Endodermal cell (in vitro differentiated cells): ENCODE measurements around the gene INSM2. TPM values are rescaled to one million over a fixed set of nuclear protein-coding genes. Genes with fewer than 3 reads are reported as not detected.

Experiments used
- DNase-seq: peaks from one replicate; pipeline ENCODE4 v3.0.0-alpha.2; 2017
- H3K27ac ChIP-seq: 2 replicates; pipeline ENCODE4 v1.5.1; 2013; ENCODE audit warnings: mild to moderate bottlenecking, low read depth, low read length, moderate library complexity
- H3K27me3 ChIP-seq: 2 replicates; pipeline ENCODE4 v1.6.1; 2013; ENCODE audit warnings: mild to moderate bottlenecking, low read length, moderate library complexity; ENCODE audit not compliant: insufficient read depth, control insufficient read depth, poor library complexity, severe bottlenecking
- H3K36me3 ChIP-seq: 2 replicates; pipeline ENCODE4 v1.7.0; 2013; ENCODE audit warnings: mild to moderate bottlenecking, low read length, moderate library complexity; ENCODE audit not compliant: control insufficient read depth, insufficient read depth
- H3K4me1 ChIP-seq: one replicate; pipeline ENCODE4 v1.7.0; 2013; ENCODE audit warnings: low read length; ENCODE audit not compliant: control insufficient read depth, insufficient read depth
- H3K4me3 ChIP-seq: 2 replicates; pipeline ENCODE4 v1.5.1; 2013; ENCODE audit warnings: mild to moderate bottlenecking, low read length, moderate library complexity
- H3K9ac ChIP-seq: 2 replicates; pipeline ENCODE4 v1.6.1; 2013; ENCODE audit warnings: mild to moderate bottlenecking, low read length, moderate library complexity; ENCODE audit not compliant: poor library complexity, severe bottlenecking; ENCODE audit errors: extremely low read depth
- H3K9me3 ChIP-seq: 2 replicates; pipeline ENCODE4 v1.6.1; 2013; ENCODE audit warnings: mild to moderate bottlenecking, low read length, moderate library complexity; ENCODE audit not compliant: control insufficient read depth
- H3K27ac Mint-ChIP-seq: 2 replicates; pipeline ENCODE4 v1.8.0; 2020; ENCODE audit warnings: mixed read lengths
- H3K27me3 Mint-ChIP-seq: 2 replicates; pipeline ENCODE4 v1.8.0; 2021; ENCODE audit warnings: mild to moderate bottlenecking, mixed read lengths; ENCODE audit not compliant: insufficient read depth
- H3K36me3 Mint-ChIP-seq: 2 replicates; pipeline ENCODE4 v1.8.0; 2020; ENCODE audit warnings: low read depth, mixed read lengths
- H3K4me1 Mint-ChIP-seq: 2 replicates; pipeline ENCODE4 v1.8.0; 2020; ENCODE audit warnings: mixed read lengths
- H3K4me3 Mint-ChIP-seq: 2 replicates; pipeline ENCODE4 v1.8.0; 2020; ENCODE audit warnings: mild to moderate bottlenecking, moderate library complexity, mixed read lengths
- H3K9me3 Mint-ChIP-seq: 2 replicates; pipeline ENCODE4 v1.8.0; 2020; ENCODE audit warnings: mild to moderate bottlenecking, mixed read lengths
- CTCF ChIP-seq: fragments of 200-600 bp; sonication (generic); conservative IDR thresholded peaks from 2 replicates; pipeline ENCODE4 v1.5.0; 2021; ENCODE audit warnings: antibody characterized with exemption, mild to moderate bottlenecking
- WGBS, 2 experiments: methylation state at CpG; one replicate each; pipeline versions ENCODE4 v1.1.5 to v1.1.7; 2013; ENCODE audit warnings: missing lambda C conversion rate in 2 of 2, mixed read lengths in 1 of 2; ENCODE audit not compliant: insufficient coverage in 1 of 2, insufficient read length in 1 of 2; 5-methylcytosine and 5-hydroxymethylcytosine counted together
- total RNA-seq, 2 donors: library from RNA; stranded (reverse); fragmentation: NEBNext Ultra II Directional in 1 of 2; extraction: Animal tissue kit (Norgen Biotek cat#: 25700) in 1 of 2; gene quantifications; 2 replicates in 1 of 2; 3 replicates in 1 of 2; pipeline ENCODE4 v1.2.1, GENCODE V29; 2021

INSM2 gene
- total RNA-seq, 2 donors from 2014 or later, result 0.15 to 0.18 TPM

GRCh38 chr14:35525695-35526094 lies 8.3 kb upstream of the INSM2 start:
- Histone ChIP-seq H3K4me1 (no peaks in the 10 kb centered on the region), H3K27ac (no peak overlapping the region), H3K27me3 (peaks cover 24% of the 10 kb centered on the region), H3K4me3 (no peak overlapping the region), H3K36me3 (no peaks in the 10 kb centered on the region), H3K9ac (no peak overlapping the region), H3K9me3 (no peaks in the 10 kb centered on the region)
- WGBS, 2 experiments, result 94 to 100% methylated on average over 1 to 3 of the region's 3 CpGs
- Mint-ChIP-seq H3K36me3 (no peaks in the 10 kb centered on the region), H3K27ac (no peak overlapping the region), H3K9me3 (peaks cover 6% of the 10 kb centered on the region), H3K4me3 (no peak overlapping the region), H3K4me1 (peaks cover 5% of the 10 kb centered on the region), H3K27me3 (peaks cover 33% of the 10 kb centered on the region)
- no peak for TF ChIP-seq CTCF
- no peak for DNase-seq

GRCh38 chr14:35526962-35527361 lies 7.0 kb upstream of the INSM2 start:
- Mint-ChIP-seq H3K9me3 (peaks cover 6% of the 10 kb centered on the region), H3K27ac (no peak overlapping the region), H3K27me3 (peaks cover 46% of the 10 kb centered on the region), H3K4me3 (no peak overlapping the region), H3K4me1 (peaks cover 6% of the 10 kb centered on the region), H3K36me3 (no peaks in the 10 kb centered on the region)
- H3K27ac ChIP-seq, result no peak overlapping the region
- no peak for TF ChIP-seq CTCF
- DNase-seq, result no peak
- WGBS, 2 experiments, result 100% methylated on average over 1 of the region's 2 CpGs; no CpG with 5 or more reads in 1 of the 2 experiments
- H3K9me3 ChIP-seq, result no peaks in the 10 kb centered on the region
- H3K9ac ChIP-seq, result no peak overlapping the region
- H3K4me3 ChIP-seq, result no peak overlapping the region
- H3K4me1 ChIP-seq, result no peaks in the 10 kb centered on the region
- H3K27me3 ChIP-seq, result peaks cover 37% of the 10 kb centered on the region
- no peaks in the 10 kb centered on the region for H3K36me3 ChIP-seq

DNA sequence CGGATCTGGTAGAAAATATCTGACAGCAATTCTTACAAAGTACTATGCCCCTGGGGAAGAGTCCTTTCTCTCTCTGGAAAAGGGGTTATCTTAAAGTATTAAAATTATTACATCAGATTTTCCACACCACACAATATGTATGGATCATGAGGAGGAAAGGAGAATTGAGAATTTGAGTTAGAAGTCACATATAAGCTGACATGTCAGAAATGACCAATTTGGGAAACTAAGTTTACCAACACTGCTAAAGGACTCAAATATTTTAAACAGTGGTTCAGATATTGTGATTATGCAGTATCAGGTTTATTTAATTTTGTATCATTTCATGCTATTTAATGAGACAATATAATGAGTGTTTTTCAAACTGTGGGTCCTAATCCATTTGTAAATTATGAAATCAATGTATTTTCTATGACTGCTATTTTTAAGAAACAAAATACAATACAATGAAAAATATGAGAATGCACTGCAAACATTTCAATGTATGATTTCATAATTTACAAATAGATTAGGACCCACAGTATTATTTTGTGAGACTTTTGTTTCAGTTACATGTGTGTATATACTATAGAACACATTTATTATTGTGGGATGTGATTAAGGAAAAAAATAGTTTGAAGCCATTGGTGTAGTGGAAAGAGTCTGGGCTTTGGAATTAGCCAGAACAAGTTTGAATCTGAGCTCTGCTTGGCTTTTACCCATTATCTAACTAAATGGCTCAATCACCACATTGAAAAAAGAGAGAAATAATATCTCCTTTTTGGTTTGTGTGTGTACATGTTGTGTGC lies 1.8 kb upstream of the INSM2 start:
- no peaks in the 10 kb centered on the region for H3K9me3 Mint-ChIP-seq
- no peak overlapping the region for H3K9ac ChIP-seq
- no peak overlapping the region for H3K27ac Mint-ChIP-seq
- TF ChIP-seq CTCF, result no peak
- H3K36me3 ChIP-seq, result no peaks in the 10 kb centered on the region
- no peaks in the 10 kb centered on the region for H3K9me3 ChIP-seq
- H3K27me3 ChIP-seq, result peaks cover 86% of the 10 kb centered on the region
- no peak overlapping the region for H3K4me3 Mint-ChIP-seq
- no peak overlapping the region for H3K27ac ChIP-seq
- H3K4me1 ChIP-seq, result peaks cover 4% of the 10 kb centered on the region
- whole genome bisulfite sequencing, 2 experiments, result 63% methylated on average over 1 of the region's 1 CpG; no CpG with 5 or more reads in 1 of the 2 experiments
- H3K4me1 Mint-ChIP-seq, result peaks cover 7% of the 10 kb centered on the region
- H3K4me3 ChIP-seq, result no peak overlapping the region
- DNase-seq, result no peak
- no peaks in the 10 kb centered on the region for H3K36me3 Mint-ChIP-seq
- H3K27me3 Mint-ChIP-seq, result peaks cover 93% of the 10 kb centered on the region
